Neural crest cell (in vitro differentiated cells): ENCODE data around the gene CACNG4. TPM values are rescaled to one million over a fixed set of nuclear protein-coding genes. Genes with fewer than 3 reads are reported as not detected.

Experiments used
- DNase-seq: peaks from one replicate; pipeline ENCODE4 v3.0.0; 2021; ENCODE audit warnings: low read depth, mixed read lengths, low spot score
- H3K27ac Mint-ChIP-seq: one replicate; pipeline ENCODE4 v1.8.0; 2021; ENCODE audit warnings: mild to moderate bottlenecking, mixed read lengths; ENCODE audit not compliant: unreplicated experiment
- H3K27me3 Mint-ChIP-seq: 2 replicates; pipeline ENCODE4 v1.8.0; 2021; ENCODE audit warnings: low read depth, mild to moderate bottlenecking, mixed read lengths
- H3K36me3 Mint-ChIP-seq: 2 replicates; pipeline ENCODE4 v1.8.0; 2021; ENCODE audit warnings: low read depth, mild to moderate bottlenecking, mixed read lengths
- H3K4me1 Mint-ChIP-seq: 2 replicates; pipeline ENCODE4 v1.8.0; 2021; ENCODE audit warnings: mixed read lengths
- H3K4me3 Mint-ChIP-seq: one replicate; pipeline ENCODE4 v1.8.0; 2021; ENCODE audit warnings: mild to moderate bottlenecking, mixed read lengths
- H3K9me3 Mint-ChIP-seq: 2 replicates; pipeline ENCODE4 v1.8.0; 2021; ENCODE audit warnings: mixed read lengths
- CTCF ChIP-seq: fragments of 200-600 bp; sonication (generic); conservative IDR thresholded peaks from 2 replicates; pipeline ENCODE4 v1.5.0; 2021; ENCODE audit warnings: antibody characterized with exemption, mild to moderate bottlenecking
- total RNA-seq: library from RNA; stranded (reverse); gene quantifications from 2 replicates; pipeline ENCODE4 v1.2.1, GENCODE V29; 2021

The CACNG4 gene
- total RNA-seq, 1 donor from 2014 or later = 38.4 TPM

- H3K36me3 Mint-ChIP-seq = peaks cover 8% of the 10 kb centered on the region
- peaks cover 48% of the 10 kb centered on the region for H3K4me1 Mint-ChIP-seq
- no peak overlapping the region for H3K4me3 Mint-ChIP-seq
- no peak for DNase-seq
- no peak for TF ChIP-seq CTCF
- H3K27ac Mint-ChIP-seq = no peak overlapping the region
- H3K9me3 Mint-ChIP-seq = no peaks in the 10 kb centered on the region
- H3K27me3 Mint-ChIP-seq = peaks cover 2% of the 10 kb centered on the region
Observed at GRCh38 chr17:66980896-66981295, 16.4 kb downstream of the CACNG4 start.

DNA sequence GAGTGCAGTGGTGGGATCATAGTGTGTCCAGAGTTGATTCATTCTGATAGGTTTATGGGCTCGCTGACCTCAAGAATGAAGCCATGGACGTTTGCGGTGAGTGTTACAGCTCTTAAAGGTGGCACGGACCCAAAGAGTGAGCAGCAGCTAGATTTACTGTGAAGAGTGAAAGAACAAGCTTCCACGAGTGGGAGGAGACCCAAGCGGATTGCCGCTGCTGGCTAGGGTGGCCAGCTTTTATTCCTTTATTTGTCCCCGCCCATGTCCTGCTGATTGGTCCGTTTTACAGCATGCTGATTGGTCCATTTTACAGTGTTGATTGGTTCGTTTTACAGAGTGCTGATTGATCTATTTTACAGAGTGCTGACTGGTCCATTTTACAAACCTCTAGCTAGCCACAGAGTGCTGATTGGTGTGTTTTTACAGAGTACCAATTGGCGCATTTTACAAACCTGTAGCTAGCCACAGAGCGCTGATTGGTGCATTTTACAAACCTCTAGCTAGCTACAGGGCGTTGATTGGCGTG, 17.5 kb downstream of the CACNG4 start:
- no peak overlapping the region for H3K27ac Mint-ChIP-seq
- TF ChIP-seq CTCF = no peak
- H3K36me3 Mint-ChIP-seq = peaks cover 8% of the 10 kb centered on the region
- H3K27me3 Mint-ChIP-seq = peaks cover under 1% of the 10 kb centered on the region
- no peak overlapping the region for H3K4me3 Mint-ChIP-seq
- H3K4me1 Mint-ChIP-seq = peaks cover 43% of the 10 kb centered on the region
- no peak for DNase-seq
- H3K9me3 Mint-ChIP-seq = no peaks in the 10 kb centered on the region

- TF ChIP-seq CTCF = no peak
- Mint-ChIP-seq H3K4me3 (no peak overlapping the region), H3K27ac (peak overlapping the region; percentile 81), H3K36me3 (peaks cover 10% of the 10 kb centered on the region), H3K9me3 (no peaks in the 10 kb centered on the region), H3K4me1 (peaks cover 35% of the 10 kb centered on the region), H3K27me3 (no peaks in the 10 kb centered on the region)
- no peak for DNase-seq
Observed at GRCh38 chr17:66983414-66984021, 19.0 kb downstream of the CACNG4 start.

GRCh38 chr17:66984730-66985129, 20.2 kb downstream of the CACNG4 start:
- no peaks in the 10 kb centered on the region for H3K27me3 Mint-ChIP-seq
- H3K27ac Mint-ChIP-seq = no peak overlapping the region
- TF ChIP-seq CTCF = no peak

GRCh38 chr17:66985338-66986237, 21.1 kb downstream of the CACNG4 start:
- Mint-ChIP-seq H3K36me3 (peaks cover 13% of the 10 kb centered on the region), H3K4me1 (peaks cover 19% of the 10 kb centered on the region), H3K4me3 (no peak overlapping the region), H3K27ac (no peak overlapping the region), H3K9me3 (no peaks in the 10 kb centered on the region), H3K27me3 (no peaks in the 10 kb centered on the region)
- no peak for TF ChIP-seq CTCF
- DNase-seq = no peak

More at GRCh38 chr17:66984730-66985129, 20.2 kb downstream of the CACNG4 start:
- no peak for DNase-seq
- no peak overlapping the region for H3K4me3 Mint-ChIP-seq
- peaks cover 25% of the 10 kb centered on the region for H3K4me1 Mint-ChIP-seq
- no peaks in the 10 kb centered on the region for H3K9me3 Mint-ChIP-seq
- H3K36me3 Mint-ChIP-seq = peaks cover 13% of the 10 kb centered on the region
